HG02588 (cell line): Measurements from ENCODE around the gene SLC38A10.
A peak's percentile ranks its signal among the peaks of the same experiment; 100 is the strongest.

Experiments
- ATAC-seq: cut with Tn5 transposase; IDR thresholded peaks from one replicate; pipeline ENCODE4 v1.9.1; 2021; ENCODE audit warnings: mild to moderate bottlenecking, moderate library complexity; ENCODE audit not compliant: unreplicated experiment

SLC38A10 gene

GRCh38 chr17:81295031-81295675 lies at the start of gene SLC38A10:
SLC38A10 (minus strand) TSS chr17:81295307; CDS start chr17:81294921, 386 bp downstream.
- ATAC-seq, result peak; percentile 87

- no peak for ATAC-seq
Observed at GRCh38 chr17:81342269-81343070, 47.4 kb upstream of the SLC38A10 start.

- no peak for ATAC-seq
Observed at GRCh38 chr17:81341516-81342268, 46.6 kb upstream of the SLC38A10 start.

GRCh38 chr17:81340607-81341515 lies 45.8 kb upstream of the SLC38A10 start:
- ATAC-seq, result no peak

GRCh38 chr17:81339534-81340296 lies 44.6 kb upstream of the SLC38A10 start:
- no peak for ATAC-seq

- ATAC-seq, result no peak
Observed at GRCh38 chr17:81339191-81339533, 44.1 kb upstream of the SLC38A10 start.

GRCh38 chr17:81338274-81339190 lies 43.4 kb upstream of the SLC38A10 start:
- ATAC-seq, result no peak

- no peak for ATAC-seq
Observed at GRCh38 chr17:81337476-81337879, 42.4 kb upstream of the SLC38A10 start.

GRCh38 chr17:81336930-81337325 lies 41.8 kb upstream of the SLC38A10 start:
- no peak for ATAC-seq

- no peak for ATAC-seq
Observed at GRCh38 chr17:81336296-81336929, 41.3 kb upstream of the SLC38A10 start.

- no peak for ATAC-seq
Observed at GRCh38 chr17:81335773-81336157, 40.7 kb upstream of the SLC38A10 start.

GRCh38 chr17:81334987-81335772 lies 40.1 kb upstream of the SLC38A10 start:
- no peak for ATAC-seq

GRCh38 chr17:81334391-81334901 lies 39.3 kb upstream of the SLC38A10 start:
- ATAC-seq, result no peak

GRCh38 chr17:81333616-81334368 lies 38.7 kb upstream of the SLC38A10 start:
- ATAC-seq, result no peak

GRCh38 chr17:81332914-81333528 lies 37.9 kb upstream of the SLC38A10 start:
- no peak for ATAC-seq

- no peak for ATAC-seq
Observed at GRCh38 chr17:81332118-81332834, 37.2 kb upstream of the SLC38A10 start.
